Measurements from ENCODE around the gene ACOX1. TPM values are rescaled to one million over a fixed set of nuclear protein-coding genes. Genes with fewer than 3 reads are reported as not detected.

The ACOX1 gene
- total RNA-seq, 1 donor from 2014 or later: 9.7 TPM

GRCh38 chr17:75896415-75897159, 82.4 kb downstream of the ACOX1 start, which contains the start of gene TRIM65:
TSS of gene TRIM65 (minus strand) at chr17:75896951. CDS start at chr17:75896937, 14 bp downstream.
- Histone ChIP-seq H3K27ac (peak within 1 kb of the TSS; percentile 8), H3K9me3 (ENCODE audit: low read depth) (no peaks in the 10 kb centered on the region), H3K4me3 (peak within 1 kb of the TSS; percentile 68), H3K9ac (peak within 1 kb of the TSS; percentile 4), H3K4me2 (peak within 1 kb of the TSS; percentile 78), H3K79me2 (ENCODE audit: low read depth) (peaks cover 26% of the 10 kb centered on the region), H3K4me1 (peaks cover 16% of the 10 kb centered on the region), H3F3A (ENCODE audit: low read depth) (peaks cover 14% of the 10 kb centered on the region), H2AFZ (replicated peaks) (peak within 1 kb of the TSS; percentile 70), H4K20me1 (ENCODE audit: low read depth) (peaks cover 11% of the 10 kb centered on the region), H3K36me3 (no peaks in the 10 kb centered on the region), H3K27me3 (no peaks in the 10 kb centered on the region)
- H3K4me1 Mint-ChIP-seq: peaks cover 28% of the 10 kb centered on the region
- DNase-seq (ENCODE audit: low spot score): peak; percentile 91
- no peaks in the 10 kb centered on the region for H3K9me3 Mint-ChIP-seq
- TF ChIP-seq EZH2 (IDR thresholded peaks at IDR 0.05) (peak; percentile 37), EZH2phosphoT487 (IDR thresholded peaks at IDR 0.05) (no peak), CTCF (IDR thresholded peaks at IDR 0.05) (peak; percentile 12)
- peak within 1 kb of the TSS; percentile 78 for H3K27ac Mint-ChIP-seq
- H3K36me3 Mint-ChIP-seq: peaks cover 2% of the 10 kb centered on the region
- peaks cover 7% of the 10 kb centered on the region for H3K27me3 Mint-ChIP-seq (ENCODE audit: insufficient read depth, low read depth)
- peak within 1 kb of the TSS; percentile 82 for H3K4me3 Mint-ChIP-seq

GRCh38 chr17:75895370-75896155, 83.4 kb downstream of the ACOX1 start:
- Mint-ChIP-seq H3K9me3 (no peaks in the 10 kb centered on the region), H3K4me3 (peak overlapping the region; percentile 82), H3K36me3 (no peaks in the 10 kb centered on the region), H3K4me1 (peaks cover 35% of the 10 kb centered on the region), H3K27ac (peak overlapping the region; percentile 44), H3K27me3 (ENCODE audit: insufficient read depth, low read depth) (peaks cover 5% of the 10 kb centered on the region)
- TF ChIP-seq EZH2phosphoT487 (IDR thresholded peaks at IDR 0.05) (no peak), CTCF (IDR thresholded peaks at IDR 0.05) (peak; percentile 54)
- H2AFZ ChIP-seq (replicated peaks): peak overlapping the region; percentile 29
- peaks cover 14% of the 10 kb centered on the region for H3F3A ChIP-seq (ENCODE audit: low read depth)
- H3K9ac ChIP-seq: peak overlapping the region; percentile 4
- H3K27me3 ChIP-seq: no peaks in the 10 kb centered on the region
- peak overlapping the region; percentile 68 for H3K4me3 ChIP-seq
- peaks cover 16% of the 10 kb centered on the region for H3K4me1 ChIP-seq
- H3K9me3 ChIP-seq (ENCODE audit: low read depth): no peaks in the 10 kb centered on the region
- DNase-seq (ENCODE audit: low spot score): peak; percentile 67
- peak overlapping the region; percentile 78 for H3K4me2 ChIP-seq
- peaks cover 26% of the 10 kb centered on the region for H3K79me2 ChIP-seq (ENCODE audit: low read depth)
- H3K36me3 ChIP-seq: no peaks in the 10 kb centered on the region
- H3K27ac ChIP-seq: no peak overlapping the region
- H4K20me1 ChIP-seq (ENCODE audit: low read depth): peaks cover 11% of the 10 kb centered on the region

- no peaks in the 10 kb centered on the region for H3K36me3 ChIP-seq
- H3K27ac Mint-ChIP-seq: peak overlapping the region; percentile 46
- H3K9me3 Mint-ChIP-seq: no peaks in the 10 kb centered on the region
Measured at GRCh38 chr17:75894049-75894733, 84.8 kb downstream of the ACOX1 start.

More at GRCh38 chr17:75894049-75894733, 84.8 kb downstream of the ACOX1 start:
- Histone ChIP-seq H3K27me3 (no peaks in the 10 kb centered on the region), H4K20me1 (ENCODE audit: low read depth) (peaks cover 11% of the 10 kb centered on the region), H3K27ac (no peak overlapping the region), H2AFZ (replicated peaks) (no peak overlapping the region), H3K79me2 (ENCODE audit: low read depth) (peaks cover 26% of the 10 kb centered on the region), H3K4me3 (no peak overlapping the region), H3K4me2 (peak overlapping the region; percentile 78), H3F3A (ENCODE audit: low read depth) (peaks cover 14% of the 10 kb centered on the region), H3K4me1 (peaks cover 16% of the 10 kb centered on the region), H3K9ac (no peak overlapping the region), H3K9me3 (ENCODE audit: low read depth) (no peaks in the 10 kb centered on the region)
- H3K4me3 Mint-ChIP-seq: peak overlapping the region; percentile 12
- no peak for TF ChIP-seq EZH2phosphoT487 (IDR thresholded peaks at IDR 0.05)
- no peak for TF ChIP-seq EZH2 (IDR thresholded peaks at IDR 0.05)
- no peak for TF ChIP-seq CTCF (IDR thresholded peaks at IDR 0.05)
- peak; percentile 55 for DNase-seq (ENCODE audit: low spot score)
- peaks cover 4% of the 10 kb centered on the region for H3K27me3 Mint-ChIP-seq (ENCODE audit: insufficient read depth, low read depth)
- peaks cover 41% of the 10 kb centered on the region for H3K4me1 Mint-ChIP-seq
- peaks cover 8% of the 10 kb centered on the region for H3K36me3 Mint-ChIP-seq
